Esophagus muscularis mucosa (tissue), 3 donors: ENCODE results near the gene ZNF154.
"Not testable (repeated sequence)": the region's sequence is repeated elsewhere in the genome, so short reads cannot be mapped to it uniquely, and the experiment has no call there.

Experiments
- CTCF ChIP-seq, 3 experiments: fragments of 200-600 bp in 2 of 3; fragments of 450-650 bp in 1 of 3; sonication (generic) in 2 of 3; IDR thresholded peaks; one replicate each; pipeline ENCODE4 v1.5.1; 2017 to 2019; ENCODE audit warnings: antibody characterized with exemption in 3 of 3, mild to moderate bottlenecking in 2 of 3, moderate library complexity in 1 of 3
- POLR2A ChIP-seq: fragments of 450-650 bp; IDR thresholded peaks from one replicate; pipeline ENCODE4 v1.6.1; 2017; ENCODE audit warnings: antibody characterized with exemption, moderate library complexity, mild to moderate bottlenecking, low read depth
- POLR2AphosphoS5 ChIP-seq, 2 donors: sonication (generic); formaldehyde crosslinking; IDR thresholded peaks; one replicate each; pipeline ENCODE4 v1.6.1; 2017; ENCODE audit warnings: antibody characterized with exemption in 2 of 2

DNA sequence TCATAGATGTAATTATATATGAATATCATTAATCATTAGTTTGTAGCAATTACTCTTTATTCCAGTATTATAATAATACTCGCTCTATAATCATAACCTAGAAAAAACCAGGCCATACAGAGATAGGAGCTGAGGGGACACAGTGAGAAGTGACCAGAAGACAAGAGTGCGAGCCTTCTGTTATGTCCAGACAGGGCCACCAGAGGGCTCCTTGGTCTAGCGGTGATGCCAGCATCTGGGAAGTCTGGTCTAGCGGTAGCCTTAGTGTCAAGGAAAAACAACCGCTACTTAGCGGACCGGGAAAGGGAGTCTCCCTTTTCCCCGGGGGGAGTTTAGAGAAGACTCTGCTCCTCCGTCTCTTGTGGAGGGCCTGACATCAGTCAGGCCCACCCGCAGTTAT is 29.3 kb upstream of the ZNF154 start:
- TF ChIP-seq POLR2A = not testable (repeated sequence)
- TF ChIP-seq CTCF (IDR thresholded peaks at IDR 0.05) (peak; percentile 49 to 79 (median 66)), POLR2AphosphoS5 (IDR thresholded peaks at IDR 0.05) (peak in 1 of 2 donors; percentile 42)
